ENCODE measurements around the gene CLEC4M.
"Not testable (repeated sequence)": the region's sequence is repeated elsewhere in the genome, so short reads cannot be mapped to it uniquely, and the experiment has no call there.

The CLEC4M gene

GRCh38 chr19:7811989-7812388 is 48.9 kb downstream of the CLEC4M start:
- no peak for DNase-seq (ENCODE audit: low read depth)

- DNase-seq (ENCODE audit: low read depth), result no peak
Measured at GRCh38 chr19:7815325-7815724, 52.3 kb downstream of the CLEC4M start.

- not testable (repeated sequence) for DNase-seq (ENCODE audit: low read depth)
Measured at GRCh38 chr19:7816040-7816439, 53.0 kb downstream of the CLEC4M start.

DNA sequence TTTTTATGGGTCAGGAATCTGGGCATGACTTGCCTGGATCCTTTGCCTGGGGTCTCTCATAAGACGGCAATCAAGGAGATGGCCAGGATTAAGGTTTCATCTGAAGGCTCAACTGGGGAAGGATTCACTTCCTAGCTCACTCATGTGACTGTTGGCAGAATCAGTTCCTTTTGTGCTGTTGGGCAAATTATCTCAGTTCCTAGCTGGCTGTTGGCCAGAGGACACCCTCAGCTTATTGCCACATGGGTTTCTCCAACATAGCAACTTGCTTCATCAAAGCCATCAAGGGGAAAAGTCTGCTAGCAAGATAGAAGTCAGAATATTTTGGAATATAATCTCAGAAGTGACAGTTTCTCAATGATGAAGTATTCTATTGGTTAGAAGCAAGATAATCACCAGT is 54.8 kb downstream of the CLEC4M start:
- no peak for DNase-seq (ENCODE audit: low read depth)

- DNase-seq (ENCODE audit: low read depth), result no peak
Measured at GRCh38 chr19:7818806-7819205, 55.8 kb downstream of the CLEC4M start.

Measured in activated T-cell treated with anti-CD3 and anti-CD28 coated beads for 1 hour (primary cell).